ENCODE results near the gene LRMDA. TPM values are rescaled to one million over a fixed set of nuclear protein-coding genes. Genes with fewer than 3 reads are reported as not detected.

LRMDA gene
- total RNA-seq, 1 donor from 2014 or later = 18.7 TPM

DNA sequence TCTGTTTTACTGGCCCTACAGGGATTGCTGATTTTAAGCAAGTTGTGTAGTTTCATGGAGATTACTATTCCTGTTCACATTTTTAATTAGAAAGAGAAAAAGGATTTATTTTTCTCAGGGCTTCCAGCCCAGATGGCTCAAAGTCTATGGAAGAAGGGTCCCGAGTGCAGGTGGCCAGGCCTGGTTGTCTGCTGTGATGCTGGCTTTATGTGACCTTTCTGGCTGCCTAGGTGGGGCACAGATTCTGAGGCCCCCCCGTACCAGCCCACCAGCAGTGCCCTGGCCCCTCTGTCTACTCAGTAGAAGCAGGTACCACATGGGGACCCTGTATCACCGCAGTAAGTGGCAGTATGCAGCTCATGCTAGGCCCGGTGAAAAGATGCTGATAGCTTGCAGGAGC is 426.5 kb downstream of the LRMDA start:
- TF ChIP-seq, protein P1, sequence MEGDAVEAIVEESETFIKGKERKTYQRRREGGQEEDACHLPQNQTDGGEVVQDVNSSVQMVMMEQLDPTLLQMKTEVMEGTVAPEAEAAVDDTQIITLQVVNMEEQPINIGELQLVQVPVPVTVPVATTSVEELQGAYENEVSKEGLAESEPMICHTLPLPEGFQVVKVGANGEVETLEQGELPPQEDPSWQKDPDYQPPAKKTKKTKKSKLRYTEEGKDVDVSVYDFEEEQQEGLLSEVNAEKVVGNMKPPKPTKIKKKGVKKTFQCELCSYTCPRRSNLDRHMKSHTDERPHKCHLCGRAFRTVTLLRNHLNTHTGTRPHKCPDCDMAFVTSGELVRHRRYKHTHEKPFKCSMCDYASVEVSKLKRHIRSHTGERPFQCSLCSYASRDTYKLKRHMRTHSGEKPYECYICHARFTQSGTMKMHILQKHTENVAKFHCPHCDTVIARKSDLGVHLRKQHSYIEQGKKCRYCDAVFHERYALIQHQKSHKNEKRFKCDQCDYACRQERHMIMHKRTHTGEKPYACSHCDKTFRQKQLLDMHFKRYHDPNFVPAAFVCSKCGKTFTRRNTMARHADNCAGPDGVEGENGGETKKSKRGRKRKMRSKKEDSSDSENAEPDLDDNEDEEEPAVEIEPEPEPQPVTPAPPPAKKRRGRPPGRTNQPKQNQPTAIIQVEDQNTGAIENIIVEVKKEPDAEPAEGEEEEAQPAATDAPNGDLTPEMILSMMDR (IDR thresholded peaks at IDR 0.05; ENCODE audit: insufficient read depth, low read length, poor library complexity, severe bottlenecking) = no peak

DNA sequence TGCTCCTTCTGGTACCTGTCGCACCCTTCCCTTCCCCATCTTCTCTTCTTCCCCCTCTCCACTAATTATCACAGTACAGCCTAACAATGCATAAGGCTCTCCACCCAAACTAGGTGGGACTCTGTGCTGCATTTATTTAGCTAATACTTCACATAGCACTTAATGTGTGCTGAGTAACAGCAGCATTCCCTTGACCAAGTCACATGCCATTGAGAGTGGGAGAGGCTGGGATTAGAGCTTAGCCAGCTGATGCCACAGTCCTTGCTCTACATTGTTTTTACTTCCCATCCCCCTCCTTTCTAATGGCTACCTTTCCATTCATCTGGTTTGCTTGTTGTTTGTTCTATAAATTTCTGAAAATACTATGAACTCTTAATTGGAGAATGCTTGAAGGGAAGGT is 426.9 kb downstream of the LRMDA start:
- DNase-seq (ENCODE audit: low read depth) = no peak
- TF ChIP-seq, protein P1 (IDR thresholded peaks at IDR 0.05; ENCODE audit: insufficient read depth, low read length, poor library complexity, severe bottlenecking) = no peak
- no peaks in the 10 kb centered on the region for H3K36me3 ChIP-seq (ENCODE audit: control insufficient read depth, insufficient read depth, low read length)
- no peak overlapping the region for H3K4me3 ChIP-seq (ENCODE audit: low read depth, low read length)
- no peaks in the 10 kb centered on the region for H3K27me3 ChIP-seq (ENCODE audit: control insufficient read depth, insufficient read depth, low read length)

More for the DNA sequence above, 426.5 kb downstream of the LRMDA start:
- Histone ChIP-seq H3K27me3 (ENCODE audit: control insufficient read depth, insufficient read depth, low read length) (no peaks in the 10 kb centered on the region), H3K4me3 (ENCODE audit: low read depth, low read length) (no peak overlapping the region), H3K36me3 (ENCODE audit: control insufficient read depth, insufficient read depth, low read length) (no peaks in the 10 kb centered on the region)
- no peak for DNase-seq (ENCODE audit: low read depth)

DNA sequence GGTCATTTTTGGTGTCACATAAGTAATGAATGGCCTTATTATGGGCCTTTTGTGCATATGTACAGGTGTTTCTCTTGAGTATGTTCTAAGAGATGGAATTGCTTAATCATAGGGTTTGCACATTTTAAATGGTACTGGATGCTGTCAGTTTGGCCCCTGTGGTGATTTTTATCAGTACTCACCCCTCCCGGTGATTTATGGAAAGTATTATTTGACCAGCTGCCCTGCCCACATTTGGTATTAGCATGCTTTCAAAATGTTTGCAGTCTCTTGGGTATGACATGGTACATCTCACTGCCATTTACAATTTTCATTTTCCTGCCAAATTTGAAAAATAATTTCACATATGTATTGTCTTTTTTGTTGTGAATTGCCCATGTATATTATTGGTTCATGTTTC is 427.7 kb downstream of the LRMDA start:
- Histone ChIP-seq H3K27me3 (ENCODE audit: control insufficient read depth, insufficient read depth, low read length) (no peaks in the 10 kb centered on the region), H3K36me3 (ENCODE audit: control insufficient read depth, insufficient read depth, low read length) (no peaks in the 10 kb centered on the region), H3K4me3 (ENCODE audit: low read depth, low read length) (no peak overlapping the region)
- TF ChIP-seq, protein P1 (IDR thresholded peaks at IDR 0.05; ENCODE audit: insufficient read depth, low read length, poor library complexity, severe bottlenecking) = no peak
- no peak for DNase-seq (ENCODE audit: low read depth)

DNA sequence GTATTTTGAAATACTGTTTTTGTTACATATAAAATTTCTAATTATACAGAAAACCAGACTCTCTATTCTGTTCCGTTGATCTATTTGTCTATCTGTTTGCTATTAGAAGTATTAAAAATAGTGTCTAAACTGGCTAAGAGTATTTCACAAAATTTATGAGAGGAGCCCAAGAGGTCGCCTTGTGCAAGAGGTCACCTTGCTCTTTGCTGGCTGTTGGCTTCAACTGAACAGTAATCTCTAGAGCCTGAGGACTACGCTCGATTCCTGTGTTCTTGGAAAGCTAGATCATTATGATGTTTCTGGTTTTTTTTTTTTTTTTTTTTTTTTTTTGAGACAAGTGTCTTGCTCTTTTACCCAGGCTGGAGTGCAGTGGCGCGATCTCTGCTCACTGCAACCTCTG is 428.6 kb downstream of the LRMDA start:
- TF ChIP-seq, protein P1 (IDR thresholded peaks at IDR 0.05; ENCODE audit: insufficient read depth, low read length, poor library complexity, severe bottlenecking) = no peak
- no peaks in the 10 kb centered on the region for H3K36me3 ChIP-seq (ENCODE audit: control insufficient read depth, insufficient read depth, low read length)
- DNase-seq (ENCODE audit: low read depth) = no peak
- no peak overlapping the region for H3K4me3 ChIP-seq (ENCODE audit: low read depth, low read length)
- no peaks in the 10 kb centered on the region for H3K27me3 ChIP-seq (ENCODE audit: control insufficient read depth, insufficient read depth, low read length)

DNA sequence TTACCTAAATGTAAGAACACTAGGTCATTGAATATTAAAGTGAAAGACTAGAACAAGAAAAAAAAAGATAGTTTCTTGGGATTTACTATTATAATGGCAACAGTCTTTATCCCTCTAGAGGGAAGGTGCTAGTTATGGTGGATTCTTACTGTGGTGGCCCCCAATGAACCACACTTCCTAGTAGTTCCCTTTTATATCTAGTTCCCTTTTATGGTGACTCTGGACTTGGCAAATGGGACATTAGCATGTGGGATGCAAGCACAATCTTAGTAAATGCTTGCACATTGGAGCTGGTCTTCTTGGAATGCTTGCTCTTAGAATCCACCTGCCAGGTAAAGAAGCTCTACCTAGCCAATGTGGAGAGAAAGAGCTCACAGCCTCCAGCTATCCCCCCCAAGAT is 430.2 kb downstream of the LRMDA start:
- DNase-seq (ENCODE audit: low read depth) = no peak
- Histone ChIP-seq H3K4me3 (ENCODE audit: low read depth, low read length) (no peak overlapping the region), H3K27me3 (ENCODE audit: control insufficient read depth, insufficient read depth, low read length) (no peaks in the 10 kb centered on the region), H3K36me3 (ENCODE audit: control insufficient read depth, insufficient read depth, low read length) (no peaks in the 10 kb centered on the region)
- TF ChIP-seq, protein P1 (IDR thresholded peaks at IDR 0.05; ENCODE audit: insufficient read depth, low read length, poor library complexity, severe bottlenecking) = no peak

DNA sequence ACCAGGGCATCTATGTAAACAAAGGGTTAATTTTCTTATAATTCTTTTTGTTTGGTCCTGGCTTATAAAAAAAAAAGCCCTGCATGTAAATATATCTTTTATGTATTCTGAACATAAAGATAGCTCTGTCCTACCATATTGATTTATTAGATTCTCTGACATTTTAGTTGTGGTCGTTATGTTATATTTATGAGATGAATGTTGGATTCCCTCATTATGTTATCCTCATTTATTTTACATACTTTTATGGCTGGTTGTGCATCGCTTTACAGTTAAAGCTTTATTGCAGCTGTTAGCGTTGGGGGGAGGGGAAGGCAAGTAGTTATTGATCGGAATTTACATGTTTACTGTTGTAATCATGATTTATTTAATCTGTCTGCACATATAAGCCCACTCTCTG is 431.5 kb downstream of the LRMDA start:
- Histone ChIP-seq H3K36me3 (ENCODE audit: control insufficient read depth, insufficient read depth, low read length) (no peaks in the 10 kb centered on the region), H3K27me3 (ENCODE audit: control insufficient read depth, insufficient read depth, low read length) (no peaks in the 10 kb centered on the region), H3K4me3 (ENCODE audit: low read depth, low read length) (no peak overlapping the region)
- TF ChIP-seq, protein P1 (IDR thresholded peaks at IDR 0.05; ENCODE audit: insufficient read depth, low read length, poor library complexity, severe bottlenecking) = no peak
- DNase-seq (ENCODE audit: low read depth) = no peak
